ENCODE measurements around the gene TRIM27.
"Not testable (repeated sequence)": the region's sequence is repeated elsewhere in the genome, so short reads cannot be mapped to it uniquely, and the experiment has no call there.

TRIM27 gene

GRCh38 chr6:28948782-28949486 is 25.1 kb upstream of the TRIM27 start:
- peaks cover 5% of the 10 kb centered on the region for H3K36me3 Mint-ChIP-seq (ENCODE audit: low read depth)
- ATAC-seq: no peak
- H3K27me3 Mint-ChIP-seq: peaks cover 12% of the 10 kb centered on the region
- H3K4me1 Mint-ChIP-seq: peaks cover 20% of the 10 kb centered on the region
- no peak overlapping the region for H3K4me3 Mint-ChIP-seq
- no peaks in the 10 kb centered on the region for H3K9me3 Mint-ChIP-seq
- H3K27ac Mint-ChIP-seq: no peak overlapping the region
- DNase-seq: no peak

DNA sequence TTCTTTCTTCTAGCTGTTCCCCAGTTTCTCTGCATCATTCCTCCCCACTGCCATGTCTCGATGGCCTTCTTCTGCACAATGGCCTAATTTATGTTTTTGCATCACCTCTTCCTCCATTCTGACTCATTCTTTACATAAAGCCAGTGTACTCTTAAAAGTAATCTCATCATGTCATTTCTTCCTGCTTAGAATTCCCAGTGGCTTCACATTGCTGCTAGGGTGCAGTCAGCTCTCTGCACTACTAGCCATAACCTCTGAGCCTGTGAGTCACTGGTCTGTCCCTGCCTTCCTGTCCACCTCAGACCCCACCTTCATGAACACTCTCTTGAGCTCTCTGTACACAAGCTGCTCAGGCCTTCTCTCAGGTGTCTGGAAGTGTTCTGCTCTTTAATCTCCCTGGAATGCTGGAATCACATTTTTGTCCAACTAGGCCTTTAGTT is 24.1 kb upstream of the TRIM27 start:
- Mint-ChIP-seq H3K36me3 (ENCODE audit: low read depth) (peaks cover 8% of the 10 kb centered on the region), H3K9me3 (no peaks in the 10 kb centered on the region), H3K4me3 (no peak overlapping the region), H3K27me3 (peaks cover 9% of the 10 kb centered on the region), H3K27ac (no peak overlapping the region), H3K4me1 (peaks cover 23% of the 10 kb centered on the region)
- DNase-seq: no peak
- no peak for ATAC-seq

GRCh38 chr6:28947067-28947765 is 23.4 kb upstream of the TRIM27 start:
- ATAC-seq (no peak), DNase-seq (no peak)
- H3K4me3 Mint-ChIP-seq: no peak overlapping the region
- no peaks in the 10 kb centered on the region for H3K9me3 Mint-ChIP-seq
- peaks cover 27% of the 10 kb centered on the region for H3K4me1 Mint-ChIP-seq
- no peak overlapping the region for H3K27ac Mint-ChIP-seq
- H3K27me3 Mint-ChIP-seq: peaks cover 9% of the 10 kb centered on the region
- H3K36me3 Mint-ChIP-seq (ENCODE audit: low read depth): peaks cover 8% of the 10 kb centered on the region

GRCh38 chr6:28945349-28945748 is 21.6 kb upstream of the TRIM27 start:
- DNase-seq (no peak), ATAC-seq (no peak)
- Mint-ChIP-seq H3K4me3 (no peak overlapping the region), H3K27ac (no peak overlapping the region), H3K27me3 (peaks cover 14% of the 10 kb centered on the region), H3K9me3 (no peaks in the 10 kb centered on the region), H3K36me3 (ENCODE audit: low read depth) (peaks cover 5% of the 10 kb centered on the region), H3K4me1 (peaks cover 42% of the 10 kb centered on the region)

GRCh38 chr6:28944412-28944865 is 20.7 kb upstream of the TRIM27 start:
- peaks cover 48% of the 10 kb centered on the region for H3K4me1 Mint-ChIP-seq
- DNase-seq: peak; percentile 73
- H3K36me3 Mint-ChIP-seq (ENCODE audit: low read depth): peaks cover 5% of the 10 kb centered on the region
- no peak for ATAC-seq
- H3K27me3 Mint-ChIP-seq: peaks cover 14% of the 10 kb centered on the region
- H3K9me3 Mint-ChIP-seq: no peaks in the 10 kb centered on the region
- H3K27ac Mint-ChIP-seq: peak overlapping the region; percentile 96
- H3K4me3 Mint-ChIP-seq: peak overlapping the region; percentile 92

DNA sequence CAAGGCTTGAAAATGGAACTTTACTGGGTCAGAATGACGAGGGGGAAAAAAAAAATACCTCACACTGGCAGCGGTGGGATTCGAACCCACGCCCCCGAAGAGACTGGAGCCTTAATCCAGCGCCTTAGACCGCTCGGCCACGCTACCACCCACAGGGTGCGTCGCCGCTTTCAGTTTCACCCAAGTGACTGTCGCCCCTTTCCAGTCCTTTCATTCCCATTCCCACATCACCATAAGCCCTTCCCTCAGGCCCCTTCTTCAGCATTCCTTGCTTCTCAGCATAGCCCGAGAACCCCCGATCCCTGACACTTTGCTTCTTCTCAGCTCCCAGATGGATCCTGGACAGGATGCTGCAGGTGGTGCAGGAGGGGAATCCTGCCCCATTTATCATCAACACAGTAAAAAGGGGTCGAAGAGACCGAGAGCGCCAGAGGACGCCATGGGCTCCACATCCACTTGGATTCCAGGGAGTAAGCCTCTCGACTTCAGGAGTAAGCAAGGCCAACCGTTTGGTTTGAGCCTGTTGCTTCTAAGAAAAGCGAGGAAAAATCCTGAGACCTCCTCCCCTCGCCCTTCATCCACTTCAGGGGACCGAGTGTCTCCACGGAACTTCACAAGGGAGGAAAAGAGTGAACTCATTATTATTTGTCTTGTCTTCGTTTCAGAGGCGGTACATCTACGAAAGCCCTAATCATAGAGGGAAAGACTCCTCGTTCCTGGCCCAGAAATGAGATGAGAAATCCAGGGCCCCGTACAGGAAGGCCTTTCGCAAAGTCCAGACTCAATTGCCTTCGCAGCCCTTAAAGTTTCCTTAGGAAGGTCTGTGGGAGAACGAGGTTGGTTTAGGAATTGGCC is 20.0 kb upstream of the TRIM27 start:
- H3K4me1 Mint-ChIP-seq: peaks cover 48% of the 10 kb centered on the region
- peak overlapping the region; percentile 96 for H3K27ac Mint-ChIP-seq
- peak overlapping the region; percentile 92 for H3K4me3 Mint-ChIP-seq
- peaks cover 14% of the 10 kb centered on the region for H3K27me3 Mint-ChIP-seq
- H3K36me3 Mint-ChIP-seq (ENCODE audit: low read depth): peaks cover 5% of the 10 kb centered on the region
- peak; percentile 87 for DNase-seq
- no peaks in the 10 kb centered on the region for H3K9me3 Mint-ChIP-seq
- peak; percentile 4 for ATAC-seq

GRCh38 chr6:28943223-28943556 is 19.4 kb upstream of the TRIM27 start:
- peaks cover 48% of the 10 kb centered on the region for H3K4me1 Mint-ChIP-seq
- no peak for DNase-seq
- no peak for ATAC-seq
- peaks cover 14% of the 10 kb centered on the region for H3K27me3 Mint-ChIP-seq
- peaks cover 5% of the 10 kb centered on the region for H3K36me3 Mint-ChIP-seq (ENCODE audit: low read depth)
- H3K4me3 Mint-ChIP-seq: peak overlapping the region; percentile 92
- no peaks in the 10 kb centered on the region for H3K9me3 Mint-ChIP-seq
- peak overlapping the region; percentile 96 for H3K27ac Mint-ChIP-seq

- Mint-ChIP-seq H3K4me1 (peaks cover 50% of the 10 kb centered on the region), H3K27me3 (peaks cover 14% of the 10 kb centered on the region), H3K27ac (peak overlapping the region; percentile 97), H3K4me3 (peak overlapping the region; percentile 92), H3K9me3 (no peaks in the 10 kb centered on the region), H3K36me3 (ENCODE audit: low read depth) (peaks cover 5% of the 10 kb centered on the region)
- DNase-seq (peak; percentile 79), ATAC-seq (no peak)
Observed at GRCh38 chr6:28941684-28942448, 18.1 kb upstream of the TRIM27 start.

DNA sequence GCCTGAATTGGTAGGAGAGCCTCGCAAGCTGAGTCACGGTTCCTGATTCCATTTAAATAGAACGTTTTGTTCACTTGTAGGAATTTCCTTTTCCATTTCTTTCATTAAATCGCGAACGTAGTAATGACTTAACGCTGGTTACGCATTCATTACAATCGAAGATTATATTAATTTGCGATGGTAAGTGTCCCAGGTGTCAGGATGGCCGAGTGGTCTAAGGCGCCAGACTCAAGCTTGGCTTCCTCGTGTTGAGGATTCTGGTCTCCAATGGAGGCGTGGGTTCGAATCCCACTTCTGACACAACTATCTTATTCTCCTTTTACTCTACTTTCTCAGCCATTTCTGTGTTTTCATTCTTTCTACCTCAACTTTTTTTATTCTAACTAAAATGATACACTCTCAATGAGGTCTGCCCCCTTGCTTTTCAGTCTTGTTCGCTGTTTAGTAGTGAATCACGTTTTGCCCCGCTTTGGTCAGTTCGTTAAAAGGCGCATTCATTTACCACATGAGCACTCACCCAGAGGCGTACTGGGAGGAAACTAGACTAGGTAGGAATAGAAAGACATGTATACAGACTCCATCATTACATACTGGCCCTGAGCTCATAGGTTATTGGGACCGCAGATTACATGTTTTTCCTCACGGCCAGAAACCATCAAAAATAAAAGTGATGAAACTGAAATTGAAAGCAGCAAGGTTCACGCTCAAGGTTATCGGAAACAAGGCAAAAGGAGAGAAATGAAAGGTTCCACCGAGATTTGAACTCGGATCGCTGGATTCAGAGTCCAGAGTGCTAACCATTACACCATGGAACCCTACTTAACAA is 17.3 kb upstream of the TRIM27 start:
- Mint-ChIP-seq H3K27ac (peak overlapping the region; percentile 97), H3K4me3 (peak overlapping the region; percentile 92), H3K9me3 (no peaks in the 10 kb centered on the region), H3K27me3 (peaks cover 14% of the 10 kb centered on the region), H3K4me1 (peaks cover 50% of the 10 kb centered on the region), H3K36me3 (ENCODE audit: low read depth) (peaks cover 5% of the 10 kb centered on the region)
- DNase-seq (peak; percentile 79), ATAC-seq (peak; percentile 90)

DNA sequence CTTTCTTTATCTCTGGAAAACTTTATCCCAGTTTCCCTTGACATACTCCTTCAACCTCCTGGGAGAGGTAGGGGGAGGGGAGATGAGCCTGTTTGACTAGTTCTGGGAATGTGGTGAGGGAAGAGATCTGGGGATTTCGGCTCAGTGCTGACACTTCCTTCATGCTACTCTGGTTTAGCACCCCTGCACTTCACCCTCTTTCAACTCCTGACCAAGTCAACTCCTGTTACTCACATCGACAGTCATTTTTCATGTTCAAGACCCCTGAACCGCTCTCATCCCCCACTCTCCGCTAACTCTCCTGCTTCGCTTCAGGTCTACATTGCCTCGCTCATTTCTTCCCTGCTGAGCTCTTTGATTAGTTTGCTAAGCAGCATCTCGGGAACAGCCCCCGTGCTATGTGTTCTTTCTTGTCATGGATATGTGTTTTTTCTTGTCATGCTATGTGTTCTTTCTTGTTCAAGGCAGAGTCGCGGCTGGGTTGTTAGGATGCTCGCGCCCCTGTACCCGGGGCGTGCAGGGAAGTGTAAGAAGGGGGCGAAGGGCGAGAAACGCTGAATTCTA is 16.6 kb upstream of the TRIM27 start:
- H3K36me3 Mint-ChIP-seq (ENCODE audit: low read depth): peaks cover 5% of the 10 kb centered on the region
- H3K27ac Mint-ChIP-seq: peak overlapping the region; percentile 97
- peak; percentile 26 for ATAC-seq
- peaks cover 14% of the 10 kb centered on the region for H3K27me3 Mint-ChIP-seq
- H3K4me1 Mint-ChIP-seq: peaks cover 50% of the 10 kb centered on the region
- peak overlapping the region; percentile 92 for H3K4me3 Mint-ChIP-seq
- H3K9me3 Mint-ChIP-seq: no peaks in the 10 kb centered on the region
- peak; percentile 63 for DNase-seq

DNA sequence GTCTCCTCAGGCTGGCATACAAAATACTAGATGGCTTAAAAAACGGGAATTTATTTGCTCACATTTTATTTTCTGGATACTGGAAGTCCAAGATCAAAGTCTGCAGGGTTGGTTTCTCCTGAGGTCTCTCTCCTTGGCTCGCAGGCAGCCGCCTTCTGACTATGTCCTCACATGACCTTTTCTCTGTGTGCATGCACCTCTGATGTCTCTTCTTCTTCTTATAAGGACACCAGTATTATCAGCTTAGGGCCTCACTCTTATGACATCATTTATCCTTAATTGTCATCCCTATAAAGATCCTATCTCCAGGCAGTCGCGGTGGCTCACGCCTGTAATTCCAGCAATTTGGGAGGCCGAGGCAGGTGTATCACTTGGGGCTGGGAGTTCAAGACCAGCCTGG is 9.3 kb upstream of the TRIM27 start:
- Mint-ChIP-seq H3K27ac (no peak overlapping the region), H3K4me3 (no peak overlapping the region), H3K36me3 (ENCODE audit: low read depth) (no peaks in the 10 kb centered on the region), H3K4me1 (peaks cover 2% of the 10 kb centered on the region), H3K27me3 (peaks cover 7% of the 10 kb centered on the region), H3K9me3 (no peaks in the 10 kb centered on the region)
- no peak for ATAC-seq
- DNase-seq: no peak

DNA sequence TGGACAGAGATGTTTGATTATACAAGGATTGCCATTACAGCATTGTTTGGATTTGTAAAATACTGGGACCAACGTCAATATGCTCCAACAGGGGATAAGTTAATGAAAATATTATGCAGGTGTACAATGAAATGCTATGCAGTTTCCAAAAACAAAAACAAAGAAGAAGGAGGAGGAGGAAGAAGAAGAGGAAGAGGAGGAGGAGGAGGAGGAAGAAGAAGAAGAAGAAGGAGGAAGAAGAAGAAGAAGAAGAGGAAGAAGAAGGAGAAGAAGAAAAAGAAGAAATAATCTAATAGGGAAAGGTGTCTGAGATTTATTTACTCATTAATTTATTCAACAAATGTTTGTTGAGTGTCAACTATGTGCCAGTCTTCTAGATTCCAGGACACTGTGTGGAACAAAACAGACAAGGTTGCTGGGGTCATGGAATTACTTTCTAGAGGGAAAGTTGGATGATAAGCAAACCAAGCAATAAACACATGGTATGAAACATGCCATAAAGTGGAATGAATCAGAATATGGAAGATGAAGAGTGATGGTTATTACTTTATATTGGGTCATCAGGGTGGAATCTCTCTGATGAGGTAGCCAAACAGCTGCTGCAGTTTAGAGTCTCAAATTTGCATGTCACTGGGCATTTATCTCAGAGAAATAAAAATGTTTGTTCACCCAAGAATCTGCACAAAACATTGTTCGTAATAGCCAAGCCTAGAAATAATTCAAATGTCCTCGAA is 6.3 kb upstream of the TRIM27 start:
- no peaks in the 10 kb centered on the region for H3K9me3 Mint-ChIP-seq
- H3K27ac Mint-ChIP-seq: no peak overlapping the region
- H3K27me3 Mint-ChIP-seq: peaks cover 7% of the 10 kb centered on the region
- no peaks in the 10 kb centered on the region for H3K36me3 Mint-ChIP-seq (ENCODE audit: low read depth)
- ATAC-seq: no peak
- no peak overlapping the region for H3K4me3 Mint-ChIP-seq
- no peak for DNase-seq
- H3K4me1 Mint-ChIP-seq: no peaks in the 10 kb centered on the region

DNA sequence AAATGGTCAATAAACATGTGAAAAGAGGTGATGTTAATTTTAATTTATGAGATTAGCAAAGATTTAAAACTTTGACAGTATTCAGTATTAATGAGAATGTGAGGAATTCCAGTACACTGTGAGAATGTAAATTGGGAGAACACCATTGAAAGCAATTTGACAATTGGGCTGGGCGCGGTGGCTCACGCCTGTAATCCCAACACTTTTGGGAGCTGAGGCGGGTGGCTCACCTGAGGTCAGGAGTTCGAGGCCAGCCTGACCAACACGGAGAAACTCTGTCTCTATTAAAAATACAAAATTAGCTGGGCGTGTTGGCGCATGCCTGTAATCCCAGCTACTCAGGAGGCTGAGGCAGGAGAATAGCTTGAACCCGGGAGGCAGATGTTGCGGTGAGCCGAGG is 5.6 kb upstream of the TRIM27 start:
- H3K36me3 Mint-ChIP-seq (ENCODE audit: low read depth); DNase-seq; H3K27ac Mint-ChIP-seq; H3K4me1 Mint-ChIP-seq; H3K9me3 Mint-ChIP-seq; ATAC-seq; H3K4me3 Mint-ChIP-seq; H3K27me3 Mint-ChIP-seq: not testable (repeated sequence)
